Nucleus accumbens (tissue), 56 donors: Measurements from ENCODE around the gene POLG2.
"Not testable (repeated sequence)": the region's sequence is repeated elsewhere in the genome, so short reads cannot be mapped to it uniquely, and the experiment has no call there.

Source experiments
- DNase-seq, 56 donors: peaks; one replicate each; lab custom pipeline; 2025; lab: John Stamatoyannopoulos, UW

The POLG2 gene

GRCh38 chr17:64506201-64506575 lies 9.3 kb upstream of the POLG2 start, which contains the start of gene DDX5:
TSS of gene DDX5 (minus strand) at chr17:64506289. CDS start at chr17:64506119, 170 bp downstream.
- peak; percentile 86 to 100 (median 97) for DNase-seq

- DNase-seq, result peak in 55 of 56 donors; percentile 17 to 92 (median 79)
Observed at GRCh38 chr17:64505340-64506200, 8.7 kb upstream of the POLG2 start.

DNA sequence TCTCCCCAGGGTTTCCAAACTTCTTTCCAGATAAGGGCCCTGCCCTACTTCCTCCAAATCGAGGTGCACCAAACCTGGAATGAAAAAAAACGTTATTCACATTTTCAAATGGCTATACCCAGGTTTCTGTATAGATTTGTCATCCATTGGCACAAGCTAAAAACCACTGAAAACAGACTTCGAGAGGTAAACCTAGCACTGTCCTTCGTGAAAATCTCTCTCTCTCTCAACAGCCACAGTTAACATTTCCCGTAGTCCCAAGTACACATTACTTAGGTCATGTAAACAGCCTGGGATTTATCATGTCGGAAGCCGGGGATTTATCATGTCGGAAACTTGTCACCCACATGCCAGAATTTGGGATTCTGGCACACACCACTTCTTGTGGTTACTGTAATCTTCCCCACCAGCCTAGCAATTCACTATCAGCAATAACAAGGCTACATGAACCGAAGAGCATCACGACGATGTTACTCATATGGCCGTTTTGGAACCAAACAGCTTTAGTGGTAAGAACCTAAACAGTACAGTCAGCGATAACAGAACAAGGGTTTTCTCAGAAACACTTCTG lies 8.0 kb upstream of the POLG2 start:
- peak in 3 of 56 donors; percentile 23 to 52 (median 49) for DNase-seq

DNA sequence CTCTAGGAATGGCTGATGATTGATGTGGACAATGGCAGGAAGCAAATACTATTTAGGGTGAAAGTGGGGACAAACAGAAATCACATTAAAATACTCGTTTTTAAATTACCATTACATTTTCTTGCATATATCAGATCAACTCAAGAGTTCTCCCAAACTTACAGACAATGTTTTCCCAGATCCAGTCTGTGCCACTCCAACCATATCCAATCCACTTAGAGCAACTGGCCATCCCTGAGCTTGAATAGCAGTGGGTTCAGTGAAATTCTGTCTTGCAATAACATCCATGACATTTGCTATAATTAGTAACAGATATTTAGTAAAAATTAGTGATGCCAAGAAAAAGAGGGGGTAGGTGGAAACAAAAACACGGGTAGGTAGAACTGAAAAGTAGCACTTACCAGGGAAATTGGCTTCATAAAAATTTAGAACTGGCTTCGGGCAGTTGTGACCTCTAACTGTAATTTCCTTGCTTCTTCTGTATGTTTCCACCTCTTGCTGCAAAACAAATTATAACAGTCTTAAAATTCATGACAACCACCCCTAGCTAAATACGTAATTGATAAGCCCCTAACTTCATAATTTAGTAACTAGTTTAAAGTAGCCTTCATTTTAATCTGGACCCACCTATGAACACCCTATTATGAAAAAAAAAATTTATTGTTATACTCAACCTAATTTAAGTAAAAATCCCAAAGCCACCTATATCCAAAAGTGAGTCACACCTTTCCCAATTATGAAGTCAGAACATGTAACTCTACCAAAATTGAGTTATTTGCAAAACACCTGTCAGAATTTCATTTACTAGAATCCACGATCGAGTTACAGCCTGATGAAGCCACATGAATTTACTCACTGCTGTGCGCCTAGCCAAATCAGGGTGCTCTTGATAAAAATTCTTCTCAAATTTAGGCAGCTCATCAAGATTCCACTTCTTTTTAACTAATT lies 7.2 kb upstream of the POLG2 start:
- DNase-seq, result no peak

- no peak for DNase-seq
Observed at GRCh38 chr17:64503341-64503740, 6.5 kb upstream of the POLG2 start.

GRCh38 chr17:64502809-64503208 lies 6.0 kb upstream of the POLG2 start:
- no peak for DNase-seq

- no peak for DNase-seq
Observed at GRCh38 chr17:64502021-64502420, 5.2 kb upstream of the POLG2 start.

GRCh38 chr17:64500862-64501765 lies 4.3 kb upstream of the POLG2 start:
- no peak for DNase-seq

DNA sequence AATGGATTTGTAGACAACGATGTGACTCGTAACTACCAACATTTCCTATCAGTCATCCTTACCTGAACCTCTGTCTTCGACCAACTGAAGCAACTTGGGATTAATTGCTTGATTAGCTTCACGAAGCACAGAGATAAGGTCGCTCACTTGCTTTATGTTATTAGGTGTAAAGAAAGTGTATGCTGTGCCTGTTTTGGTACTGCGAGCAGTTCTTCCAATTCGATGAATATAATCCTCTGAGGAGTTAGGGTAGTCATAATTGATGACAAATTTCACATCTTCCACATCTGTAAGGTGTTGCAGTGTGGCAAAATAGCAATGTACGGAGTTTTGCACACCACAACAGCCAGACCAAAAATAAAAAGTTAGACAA lies 3.6 kb upstream of the POLG2 start:
- DNase-seq, result no peak

GRCh38 chr17:64499805-64500486 lies 3.1 kb upstream of the POLG2 start:
- DNase-seq, result no peak

GRCh38 chr17:64498308-64499203 lies 1.7 kb upstream of the POLG2 start:
- DNase-seq, result no peak

DNA sequence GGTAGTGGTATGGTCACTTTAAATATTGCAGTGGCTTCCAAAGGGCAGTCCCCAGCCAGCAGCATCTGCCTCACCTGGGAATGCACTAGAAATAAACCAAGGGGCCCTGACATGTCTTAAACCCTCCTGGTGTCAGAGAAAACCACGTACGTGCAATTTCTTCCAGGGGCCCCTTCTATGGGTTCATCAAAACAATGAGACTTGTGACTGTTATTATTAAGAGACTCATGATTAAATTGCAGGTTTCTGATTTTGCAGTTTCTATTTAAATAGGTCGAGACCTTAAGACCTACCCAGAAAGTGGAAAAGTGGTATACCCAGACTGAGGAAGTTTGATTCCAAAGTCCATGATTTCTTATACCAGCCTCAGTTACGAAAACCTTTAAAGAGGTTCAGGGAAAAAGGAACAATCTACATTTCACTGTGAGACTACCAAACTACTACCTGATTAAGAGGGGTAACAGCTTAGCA lies 746 bp upstream of the POLG2 start:
- peak in 1 of 56 donors; percentile 1 for DNase-seq

DNA sequence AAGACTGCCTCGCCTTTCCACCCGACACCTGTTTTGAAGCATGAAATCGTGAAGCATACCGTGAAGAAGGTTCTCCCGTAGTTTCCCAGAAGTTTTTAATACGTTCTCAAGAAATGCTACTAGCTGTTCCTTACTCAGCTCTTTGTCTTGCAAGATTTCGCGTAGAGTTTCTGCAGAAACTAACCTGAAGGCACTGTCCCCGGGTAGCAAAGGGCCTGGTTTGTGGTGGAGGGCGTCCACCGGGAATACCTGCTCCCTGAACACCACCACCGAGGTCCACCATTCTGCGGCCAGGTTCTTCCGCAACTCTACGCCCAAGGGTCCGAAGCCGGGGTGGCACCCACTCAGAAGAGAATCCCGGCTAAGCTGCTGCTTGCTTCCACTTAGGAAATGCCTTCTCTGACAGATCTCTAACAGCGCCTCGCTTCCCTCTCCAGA lies 487 bp downstream of the POLG2 start:
- DNase-seq, result peak in 4 of 56 donors; percentile 40 to 54 (median 44)

DNA sequence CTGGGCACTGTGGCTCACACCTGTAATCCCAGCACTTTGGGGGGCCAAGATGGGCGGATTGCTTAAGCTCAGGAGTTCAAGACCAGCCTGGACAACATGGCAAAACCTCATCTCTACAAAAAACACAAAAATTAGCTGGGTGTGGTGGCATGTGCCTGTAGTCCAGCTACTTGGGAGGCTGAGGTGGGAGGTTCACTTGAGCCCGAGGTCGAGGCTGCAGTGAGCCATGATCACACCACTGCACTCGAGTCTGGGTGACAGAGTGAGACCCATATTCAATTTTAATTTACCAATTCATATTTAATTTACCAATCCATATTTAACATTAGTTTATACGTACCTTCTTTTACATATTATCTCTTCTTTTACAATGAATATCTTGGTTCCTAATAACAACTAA lies 1.6 kb downstream of the POLG2 start:
- not testable (repeated sequence) for DNase-seq

- no peak for DNase-seq
Observed at GRCh38 chr17:64494121-64494520, 2.7 kb downstream of the POLG2 start.

DNA sequence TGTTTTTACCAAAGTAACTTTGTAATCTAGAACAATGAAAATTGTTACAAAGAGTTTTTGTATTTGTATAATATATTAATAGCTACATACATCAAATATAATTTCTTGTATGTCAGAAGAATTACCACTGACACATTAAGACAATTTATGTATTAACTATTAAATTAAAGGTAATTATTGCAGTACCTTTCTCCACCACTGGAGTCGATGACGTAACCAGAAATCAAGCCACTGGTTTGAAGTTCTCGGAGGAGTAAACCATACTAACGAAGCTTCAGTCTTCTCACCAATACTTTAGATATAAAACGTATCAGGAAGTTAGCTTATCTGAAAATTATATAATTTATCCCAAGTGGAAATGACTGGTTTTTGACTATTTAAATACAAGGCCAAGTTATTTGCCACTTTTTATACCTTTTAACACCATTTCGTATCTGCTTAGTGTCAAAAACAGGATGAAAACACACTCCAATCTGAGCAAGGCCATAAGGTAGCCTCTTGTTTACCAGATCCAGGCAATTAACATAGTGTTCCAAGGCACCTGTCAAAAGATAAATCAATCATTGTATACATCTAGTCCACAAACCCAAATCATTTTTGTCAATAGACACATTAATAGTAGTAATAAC lies 4.3 kb downstream of the POLG2 start:
- DNase-seq, result no peak

GRCh38 chr17:64491994-64492393 lies 4.9 kb downstream of the POLG2 start:
- no peak for DNase-seq
